H9 (cell line): ENCODE results near the gene CLEC20A. TPM values are rescaled to one million over a fixed set of nuclear protein-coding genes. Genes with fewer than 3 reads are reported as not detected.
A peak's percentile ranks its signal among the peaks of the same experiment; 100 is the strongest.

Experiments used
- DNase-seq: peaks from one replicate; pipeline ENCODE4 v3.0.0-alpha.2; 2017
- H2AFZ ChIP-seq: one replicate; pipeline ENCODE4 v1.6.1; 2013; ENCODE audit warnings: mild to moderate bottlenecking, low read length, control low read depth, moderate library complexity
- H2AK5ac ChIP-seq: 2 replicates; pipeline ENCODE4 v1.6.1; 2013; ENCODE audit warnings: low read length, control low read depth, mixed read lengths; ENCODE audit not compliant: insufficient read length
- H2BK120ac ChIP-seq: one replicate; pipeline ENCODE4 v1.6.1; 2013; ENCODE audit warnings: low read depth, mild to moderate bottlenecking, low read length, control low read depth, inconsistent platforms; ENCODE audit not compliant: poor library complexity, severe bottlenecking
- H2BK12ac ChIP-seq: 2 replicates; pipeline ENCODE4 v1.6.1; 2013; ENCODE audit warnings: low read length, control low read depth, mixed read lengths, low read depth; ENCODE audit not compliant: insufficient read length
- H2BK15ac ChIP-seq: 2 replicates; pipeline ENCODE4 v1.6.1; 2013; ENCODE audit warnings: low read depth, low read length, control low read depth
- H2BK20ac ChIP-seq: one replicate; pipeline ENCODE4 v1.6.1; 2013; ENCODE audit warnings: low read depth, mild to moderate bottlenecking, low read length, control low read depth, inconsistent platforms; ENCODE audit not compliant: poor library complexity, severe bottlenecking
- H2BK5ac ChIP-seq: 2 replicates; pipeline ENCODE4 v1.6.1; 2013; ENCODE audit warnings: low read length, control low read depth, mixed read lengths; ENCODE audit not compliant: insufficient read length
- H3K14ac ChIP-seq: 2 replicates; pipeline ENCODE4 v1.6.1; 2013; ENCODE audit warnings: low read length, control low read depth; ENCODE audit not compliant: insufficient read depth
- H3K18ac ChIP-seq: 2 replicates; pipeline ENCODE4 v1.6.1; 2013; ENCODE audit warnings: low read depth, mild to moderate bottlenecking, mixed read lengths, low read length, control low read depth; ENCODE audit not compliant: insufficient read length
- H3K23ac ChIP-seq: 2 replicates; pipeline ENCODE4 v1.6.1; 2013; ENCODE audit warnings: low read length, control low read depth, mixed read lengths, low read depth; ENCODE audit not compliant: insufficient read length
- H3K23me2 ChIP-seq: 2 replicates; pipeline ENCODE4 v1.6.1; 2013; ENCODE audit warnings: low read depth, mild to moderate bottlenecking, mixed read lengths, low read length, control low read depth; ENCODE audit not compliant: insufficient read length, poor library complexity, severe bottlenecking
- H3K27ac ChIP-seq: 2 replicates; pipeline ENCODE4 v1.5.1; 2013; ENCODE audit warnings: low read length, control low read depth, mixed read lengths, low read depth; ENCODE audit not compliant: insufficient read length
- H3K27me3 ChIP-seq: 2 replicates; pipeline ENCODE4 v1.6.1; 2013; ENCODE audit warnings: low read length, control low read depth, inconsistent platforms; ENCODE audit not compliant: insufficient read depth
- H3K4ac ChIP-seq: 2 replicates; pipeline ENCODE4 v1.6.1; 2013; ENCODE audit warnings: low read depth, mild to moderate bottlenecking, control low read depth, inconsistent platforms, low read length, moderate library complexity
- H3K4me1 ChIP-seq: 2 replicates; pipeline ENCODE4 v1.6.1; 2013; ENCODE audit warnings: low read length, control low read depth, inconsistent platforms; ENCODE audit not compliant: insufficient read depth
- H3K4me2 ChIP-seq: 2 replicates; pipeline ENCODE4 v1.6.1; 2013; ENCODE audit warnings: low read length, control low read depth, mixed read lengths; ENCODE audit not compliant: insufficient read length, insufficient read depth
- H3K56ac ChIP-seq: 2 replicates; pipeline ENCODE4 v1.6.1; 2013; ENCODE audit warnings: low read depth, mild to moderate bottlenecking, mixed read lengths, low read length, control low read depth; ENCODE audit not compliant: insufficient read length
- H3K79me1 ChIP-seq: 2 replicates; pipeline ENCODE4 v1.6.1; 2013; ENCODE audit warnings: low read depth, mild to moderate bottlenecking, moderate library complexity, low read length, control low read depth, inconsistent platforms; ENCODE audit not compliant: insufficient read depth, poor library complexity, severe bottlenecking
- H3K79me2 ChIP-seq: 2 replicates; pipeline ENCODE4 v1.6.1; 2013; ENCODE audit warnings: low read length, control low read depth, inconsistent platforms; ENCODE audit not compliant: insufficient read depth
- H3K9ac ChIP-seq: 2 replicates; pipeline ENCODE4 v1.6.1; 2013; ENCODE audit warnings: low read length, control low read depth, mixed read lengths; ENCODE audit not compliant: insufficient read length; ENCODE audit errors: extremely low read depth
- H3K9me3 ChIP-seq: one replicate; pipeline ENCODE4 v1.6.1; 2013; ENCODE audit warnings: low read depth, low read length, inconsistent platforms; ENCODE audit not compliant: control insufficient read depth
- H3T11ph ChIP-seq: one replicate; pipeline ENCODE4 v1.6.1; 2013; ENCODE audit warnings: mild to moderate bottlenecking, low read length, control low read depth, inconsistent platforms
- H4K20me1 ChIP-seq: one replicate; pipeline ENCODE4 v1.6.1; 2013; ENCODE audit not compliant: control insufficient read depth, insufficient read length, insufficient read depth
- H4K5ac ChIP-seq: 2 replicates; pipeline ENCODE4 v1.6.1; 2013; ENCODE audit warnings: low read depth, mild to moderate bottlenecking, mixed read lengths, low read length, control low read depth; ENCODE audit not compliant: insufficient read length
- H4K8ac ChIP-seq: replicated peaks from 2 replicates; pipeline ENCODE4 v1.6.1; 2013; ENCODE audit warnings: low read length, control low read depth, mixed read lengths, low read depth; ENCODE audit not compliant: insufficient read length
- H4K91ac ChIP-seq: 2 replicates; pipeline ENCODE4 v1.6.1; 2013; ENCODE audit warnings: low read depth, mild to moderate bottlenecking, moderate library complexity, mixed read lengths, low read length, control low read depth; ENCODE audit not compliant: insufficient read length
- H3K27ac Mint-ChIP-seq, 3 experiments: 2 replicates in 2 of 3; 3 replicates in 1 of 3; pipeline ENCODE4 v1.8.0; 2020 to 2021; ENCODE audit warnings: mixed read lengths in 3 of 3, mild to moderate bottlenecking in 1 of 3, moderate library complexity in 1 of 3
- H3K27me3 Mint-ChIP-seq: 2 replicates; pipeline ENCODE4 v1.8.0; 2021; ENCODE audit warnings: low read depth, mild to moderate bottlenecking, moderate library complexity, mixed read lengths
- H3K36me3 Mint-ChIP-seq, 3 experiments: 2 replicates in 2 of 3; 3 replicates in 1 of 3; pipeline ENCODE4 v1.8.0; 2020 to 2021; ENCODE audit warnings: low read depth in 3 of 3, mixed read lengths in 3 of 3; ENCODE audit not compliant: insufficient read depth in 1 of 3
- H3K4me1 Mint-ChIP-seq, 2 experiments: 2 replicates each; pipeline ENCODE4 v1.8.0; 2020; ENCODE audit warnings: mixed read lengths in 2 of 2
- H3K4me3 Mint-ChIP-seq, 2 experiments: 2 replicates in 1 of 2; 3 replicates in 1 of 2; pipeline ENCODE4 v1.8.0; 2020 to 2021; ENCODE audit warnings: mild to moderate bottlenecking in 2 of 2, mixed read lengths in 2 of 2, moderate library complexity in 1 of 2
- H3K9me3 Mint-ChIP-seq, 2 experiments: 2 replicates in 1 of 2; 3 replicates in 1 of 2; pipeline ENCODE4 v1.8.0; 2020; ENCODE audit warnings: mild to moderate bottlenecking in 2 of 2, mixed read lengths in 2 of 2, moderate library complexity in 1 of 2
- CTCF ChIP-seq: fragments of 200-600 bp; sonication (generic); conservative IDR thresholded peaks from 3 replicates; pipeline ENCODE4 v1.8.0; 2021; ENCODE audit warnings: antibody characterized with exemption, mild to moderate bottlenecking
- WGBS: extraction: QIAGEN DNeasy Blood & Tissue Kit; methylation state at CpG from one replicate; pipeline ENCODE4 v1.1.7; 2013; ENCODE audit warnings: missing lambda C conversion rate, low lambda C conversion rate, mixed read lengths; ENCODE audit not compliant: insufficient read length; ENCODE audit errors: extremely low coverage; 5-methylcytosine and 5-hydroxymethylcytosine counted together
- total RNA-seq: library from RNA; stranded (reverse); gene quantifications from 2 replicates; pipeline ENCODE4 v1.2.1, GENCODE V29; 2021

The CLEC20A gene
- total RNA-seq, 1 experiment from 2014 or later, result not detected

GRCh38 chr1:178461104-178461503 lies 35.7 kb downstream of the CLEC20A start:
- Histone ChIP-seq H2AFZ (no peak overlapping the region), H3K4ac (no peak overlapping the region), H3T11ph (no peak overlapping the region), H2BK20ac (no peak overlapping the region), H3K79me2 (no peaks in the 10 kb centered on the region), H3K27ac (no peak overlapping the region), H4K5ac (no peak overlapping the region), H3K56ac (no peak overlapping the region), H4K91ac (no peak overlapping the region), H3K23ac (no peak overlapping the region), H4K20me1 (no peaks in the 10 kb centered on the region), H3K9me3 (no peaks in the 10 kb centered on the region), H2BK5ac (no peak overlapping the region), H3K14ac (no peak overlapping the region), H3K4me1 (no peaks in the 10 kb centered on the region), H2BK15ac (no peak overlapping the region), H4K8ac (no peak overlapping the region), H3K23me2 (no peaks in the 10 kb centered on the region), H3K18ac (no peak overlapping the region), H3K27me3 (no peaks in the 10 kb centered on the region), H3K4me2 (no peak overlapping the region), H3K79me1 (no peaks in the 10 kb centered on the region), H2BK12ac (no peak overlapping the region), H3K9ac (no peak overlapping the region), H2BK120ac (no peak overlapping the region), H2AK5ac (no peak overlapping the region)
- no CpG with 5 or more reads among the region's 2 CpGs for WGBS
- Mint-ChIP-seq H3K4me3 (no peak overlapping the region), H3K27ac (peak overlapping the region in 1 of 3 experiments; percentile 72; a peak in 1 of 7 replicates), H3K9me3 (no peaks in the 10 kb centered on the region), H3K36me3 (peaks cover 6 to 25% (median 21%) of the 10 kb centered on the region in 3 experiments; a peak in 6 of 7 replicates), H3K4me1 (peaks cover 6 to 11% of the 10 kb centered on the region in 2 experiments), H3K27me3 (no peaks in the 10 kb centered on the region)
- no peak for TF ChIP-seq CTCF
- DNase-seq, result no peak
